ENCODE data around the gene SMYD3. TPM values are rescaled to one million over a fixed set of nuclear protein-coding genes. Genes with fewer than 3 reads are reported as not detected.

The SMYD3 gene
- total and polyA plus RNA-seq, 2 of the 4 experiments (the other 2 are of a cell fraction), result 26.5 to 37.6 TPM

GRCh38 chr1:245710961-245711903 is 795.8 kb downstream of the SMYD3 start:
- H3K14ac ChIP-seq (replicated peaks; ENCODE audit: low read depth, low read length), result no peak overlapping the region
- no peak overlapping the region for H2BK15ac ChIP-seq (ENCODE audit: low read depth, low read length)
- no peak overlapping the region for H2BK5ac ChIP-seq (ENCODE audit: low read depth, low read length, poor library complexity, severe bottlenecking)
- no peak for DNase-seq
- H2AFZ ChIP-seq (replicated peaks; ENCODE audit: low read length, poor library complexity), result no peak overlapping the region
- ChIA-PET CTCF (no interaction called here), POLR2A (ENCODE audit: unreplicated experiment) (interaction anchor here (0.5 kb wide), 1 partner anchor 370 kb away, joined by 3 read pairs; no protein-coding TSS in a partner anchor)
- no peak overlapping the region for H3K4me3 ChIP-seq (ENCODE audit: insufficient read depth, low read depth, low read length)
- H3K23ac ChIP-seq (ENCODE audit: low read depth, low read length), result no peak overlapping the region
- no peak overlapping the region for H4K91ac ChIP-seq (ENCODE audit: insufficient read depth, low read depth, low read length)
- no peaks in the 10 kb centered on the region for H4K20me1 ChIP-seq (ENCODE audit: insufficient read depth, low read length)
- no peak overlapping the region for H3K9ac ChIP-seq (ENCODE audit: low read depth, low read length)
- H2BK20ac ChIP-seq (ENCODE audit: low read depth, low read length), result no peak overlapping the region
- intact Hi-C loops (cut with micrococcal nuclease) (no loop called here), in situ Hi-C loops (cut with MboI; ENCODE audit: low sequenced_read_pairs) (no loop called here), dilution Hi-C loops (cut with HindIII; ENCODE audit: low sequenced_read_pairs, unreplicated experiment) (no loop called here)
- no peak overlapping the region for H2BK120ac ChIP-seq (ENCODE audit: low read depth, low read length)
- H3K79me1 ChIP-seq (ENCODE audit: low read depth in 1 of 2, low read length in 2 of 2), result no peaks in the 10 kb centered on the region
- H3K4me1 ChIP-seq (ENCODE audit: control insufficient read depth, insufficient read depth, low read length), result peaks cover 5% of the 10 kb centered on the region
- H3K9me3 ChIP-seq (ENCODE audit: control insufficient read depth, insufficient read depth, low read length), result no peaks in the 10 kb centered on the region
- no peak overlapping the region for H3K27ac ChIP-seq (ENCODE audit: insufficient read depth, low read length)
- H3K36me3 ChIP-seq (ENCODE audit: control insufficient read depth, insufficient read depth, low read length), result no peaks in the 10 kb centered on the region
- no peak overlapping the region for H3K4ac ChIP-seq (ENCODE audit: low read depth, low read length)
- no peak overlapping the region for H3K4me2 ChIP-seq (ENCODE audit: low read depth, low read length)
- WGBS, 2 experiments (ENCODE audit: extremely low coverage in 2 of 2, insufficient read length in 1 of 2), result 80% methylated on average over 4 of the region's 30 CpGs; no CpG with 5 or more reads in 1 of the 2 experiments
- H2AK5ac ChIP-seq (ENCODE audit: low read depth, low read length), result no peak overlapping the region
- H3K56ac ChIP-seq (ENCODE audit: extremely low read depth, insufficient read depth, low read length), result no peak overlapping the region
- no peak for ATAC-seq (ENCODE audit: low read depth)
- BruUV-seq (replicated peaks), result no TSS peak
- H3K18ac ChIP-seq (ENCODE audit: low read depth, low read length), result no peak overlapping the region
- no peaks in the 10 kb centered on the region; the same call in 1 of the 2 replicates for H3K27me3 ChIP-seq (ENCODE audit: control insufficient read depth, insufficient read depth, low read length)
- no peaks in the 10 kb centered on the region for H3K9me1 ChIP-seq (ENCODE audit: insufficient read depth, low read length)
- no peak overlapping the region for H4K8ac ChIP-seq (ENCODE audit: low read depth in 2 of 2, low read length in 2 of 2)
- H4K5ac ChIP-seq (ENCODE audit: low read depth, low read length), result no peak overlapping the region
- H2AK9ac ChIP-seq (replicated peaks; ENCODE audit: low read depth, low read length, poor library complexity), result no peak overlapping the region
- TF ChIP-seq CHD1 (IDR thresholded peaks at IDR 0.05; ENCODE audit: low read depth, low read length) (no peak), NFE2L2 (IDR thresholded peaks at IDR 0.05; ENCODE audit: low read depth, low read length) (no peak), BHLHE40 (IDR thresholded peaks at IDR 0.05; ENCODE audit: low read depth, low read length) (no peak), POLR2A (IDR thresholded peaks at IDR 0.05; ENCODE audit: low read depth, low read length) (no peak), MAFK (IDR thresholded peaks at IDR 0.05; ENCODE audit: low read depth, low read length) (no peak), CTCF (conservative IDR thresholded peaks at IDR 0.05; ENCODE audit: low read depth, low read length) (no peak), CEBPB (IDR thresholded peaks at IDR 0.05; ENCODE audit: low read depth, low read length) (no peak), RCOR1 (IDR thresholded peaks at IDR 0.05; ENCODE audit: insufficient replicate concordance, low read length) (no peak), RAD21 (IDR thresholded peaks at IDR 0.05; ENCODE audit: low read length) (no peak), MXI1 (IDR thresholded peaks at IDR 0.05; ENCODE audit: borderline replicate concordance, low read depth, low read length) (no peak), FOS (IDR thresholded peaks at IDR 0.05; ENCODE audit: low read depth, low read length) (no peak), SMC3 (IDR thresholded peaks at IDR 0.05; ENCODE audit: low read depth, low read length) (no peak), USF2 (IDR thresholded peaks at IDR 0.05; ENCODE audit: low read depth, low read length) (no peak), MAZ (IDR thresholded peaks at IDR 0.05; ENCODE audit: borderline replicate concordance, low read depth, low read length) (no peak), RFX5 (IDR thresholded peaks at IDR 0.05; ENCODE audit: low read depth, low read length) (no peak)
